GM18873 (cell line): ENCODE measurements around the gene RRAS2.
"Not testable (repeated sequence)": the region's sequence is repeated elsewhere in the genome, so short reads cannot be mapped to it uniquely, and the experiment has no call there.

Experiments used
- ATAC-seq: cut with Tn5 transposase; IDR thresholded peaks from one replicate; pipeline ENCODE4 v1.9.1; 2021; ENCODE audit warnings: mild to moderate bottlenecking, moderate library complexity, moderate number of reproducible peaks; ENCODE audit not compliant: unreplicated experiment, low FRiP score

RRAS2 gene

GRCh38 chr11:14264966-14265365 is 94.0 kb downstream of the RRAS2 start:
- ATAC-seq, result no peak

DNA sequence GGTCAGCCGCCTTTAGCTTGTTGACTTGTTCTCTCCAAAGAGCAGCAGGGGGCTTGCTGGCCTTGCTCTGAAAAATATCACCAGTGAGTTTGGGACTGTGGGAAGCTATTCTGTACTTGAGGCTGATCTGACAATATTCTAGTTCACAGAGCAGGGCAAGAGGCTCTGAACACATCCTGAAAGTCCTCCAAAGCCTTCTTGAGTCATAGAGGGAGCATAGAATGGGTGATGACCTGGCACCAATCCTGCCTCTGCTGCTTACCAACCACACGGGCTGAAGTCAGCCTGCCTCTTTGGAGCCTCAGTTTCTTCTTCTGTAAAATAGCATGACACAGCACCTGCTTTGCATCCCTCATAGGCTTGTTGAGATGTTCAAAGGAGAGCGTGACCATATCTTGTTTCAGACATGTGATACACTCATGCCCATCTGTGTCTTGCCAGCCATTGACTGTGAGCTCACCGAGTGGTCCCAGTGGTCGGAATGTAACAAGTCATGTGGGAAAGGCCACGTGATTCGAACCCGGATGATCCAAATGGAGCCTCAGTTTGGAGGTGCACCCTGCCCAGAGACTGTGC is 96.6 kb downstream of the RRAS2 start:
- no peak for ATAC-seq

GRCh38 chr11:14261066-14261465 is 97.9 kb downstream of the RRAS2 start:
- no peak for ATAC-seq

DNA sequence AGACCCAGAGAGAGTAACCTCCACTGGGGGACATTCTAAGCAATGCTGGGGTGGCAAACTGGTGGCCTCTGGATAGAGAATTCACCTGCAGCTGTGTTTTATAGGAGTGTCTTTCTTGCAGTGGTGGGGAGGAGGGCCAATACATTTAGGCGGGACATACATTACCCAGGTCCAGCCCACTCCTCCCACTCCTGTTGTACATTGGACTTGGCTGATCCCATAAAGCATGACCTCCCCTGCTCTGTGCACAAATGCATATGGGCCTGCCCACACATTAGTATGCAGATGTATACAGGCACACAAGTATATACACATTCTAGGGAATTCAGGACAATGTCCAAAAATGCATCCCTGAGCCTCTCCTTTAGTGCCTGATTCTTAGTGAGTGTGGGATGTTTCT is 99.1 kb downstream of the RRAS2 start:
- no peak for ATAC-seq

- ATAC-seq, result no peak
Measured at GRCh38 chr11:14259186-14259784, 99.7 kb downstream of the RRAS2 start.

DNA sequence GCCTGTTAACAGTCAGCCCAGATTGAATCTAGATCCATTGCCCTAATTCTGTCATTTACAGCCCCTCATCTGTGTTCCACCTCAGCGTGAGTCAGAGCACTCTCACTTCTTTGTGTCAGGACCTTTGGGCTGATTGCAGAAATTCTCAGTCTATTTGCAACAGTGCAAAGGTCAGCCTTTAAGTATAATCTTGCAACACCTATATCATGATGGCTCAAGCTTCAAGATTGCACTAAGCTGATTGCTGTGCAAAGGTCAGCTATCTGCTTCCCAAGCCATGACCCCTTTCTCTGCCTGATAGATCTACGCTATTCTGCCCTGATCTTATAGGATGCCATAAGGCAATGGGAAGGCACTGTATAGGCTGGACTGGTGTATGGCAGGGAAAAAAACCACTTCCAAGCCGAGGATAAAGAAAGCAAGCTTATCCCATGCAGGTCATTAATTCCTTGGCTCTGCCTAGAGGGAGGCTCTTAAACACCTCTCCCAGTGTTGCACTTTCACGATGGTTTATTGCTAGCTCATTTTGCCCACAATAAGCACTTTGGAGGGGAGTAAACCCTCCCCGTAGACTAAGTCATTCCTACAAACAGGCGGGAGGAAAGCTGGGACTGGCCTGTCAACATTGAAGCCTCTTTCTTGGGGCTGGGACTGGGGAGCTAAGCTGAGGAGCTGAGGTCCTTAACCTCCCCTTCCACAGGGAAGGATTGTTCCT is 100.6 kb downstream of the RRAS2 start:
- no peak for ATAC-seq

GRCh38 chr11:14255238-14255534 is 103.8 kb downstream of the RRAS2 start:
- no peak for ATAC-seq

DNA sequence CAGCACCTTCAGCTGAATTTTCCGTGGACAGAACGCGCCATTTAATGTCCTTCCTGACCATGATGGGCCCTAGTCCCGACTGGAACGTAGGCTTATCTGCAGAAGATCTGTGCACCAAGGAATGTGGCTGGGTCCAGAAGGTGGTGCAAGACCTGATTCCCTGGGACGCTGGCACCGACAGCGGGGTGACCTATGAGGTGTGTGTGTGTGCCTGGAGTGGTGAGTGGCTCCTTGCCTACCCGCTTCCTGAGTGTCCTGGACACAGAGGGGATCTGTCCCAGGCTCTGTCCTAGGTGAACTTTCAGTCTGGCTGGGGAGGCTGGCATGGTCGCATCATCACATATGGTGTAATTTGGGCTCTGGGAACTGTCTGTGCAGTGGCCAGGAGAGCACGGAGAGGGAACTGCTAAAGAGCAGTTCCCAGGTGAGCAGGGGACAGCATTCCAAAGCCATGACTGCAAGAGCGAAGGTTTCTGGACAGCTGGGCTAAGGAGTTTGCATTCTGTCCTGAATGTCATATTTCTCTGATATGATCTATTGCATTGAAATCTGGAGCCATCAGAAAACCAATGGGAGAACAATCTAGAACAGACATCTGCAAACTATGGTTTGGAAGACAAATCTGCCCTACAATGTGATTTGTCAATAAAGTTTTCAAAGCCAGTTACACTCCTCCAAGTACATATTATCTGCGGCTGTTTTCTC is 104.3 kb downstream of the RRAS2 start:
- no peak for ATAC-seq

DNA sequence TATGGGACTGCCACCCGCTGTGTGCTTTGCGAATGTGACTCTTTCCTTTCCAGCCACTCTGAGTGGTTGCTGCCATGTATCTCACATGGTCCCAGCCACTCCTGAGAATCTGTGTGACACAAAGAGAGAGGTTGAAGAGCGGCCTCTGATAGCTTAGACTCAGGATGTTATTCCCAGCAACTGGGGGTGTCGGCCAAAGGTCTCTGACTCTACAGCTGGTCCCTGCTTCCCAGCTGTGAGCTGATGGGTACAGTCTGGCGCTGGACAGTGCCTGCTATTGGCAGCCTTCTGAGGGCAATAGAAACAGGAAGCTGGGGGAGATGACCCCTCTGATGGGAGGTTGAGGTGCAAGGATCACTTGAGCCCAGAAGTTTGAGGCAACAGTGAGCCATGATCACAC is 105.1 kb downstream of the RRAS2 start:
- ATAC-seq, result no peak

GRCh38 chr11:14253421-14253820 is 105.6 kb downstream of the RRAS2 start:
- no peak for ATAC-seq

DNA sequence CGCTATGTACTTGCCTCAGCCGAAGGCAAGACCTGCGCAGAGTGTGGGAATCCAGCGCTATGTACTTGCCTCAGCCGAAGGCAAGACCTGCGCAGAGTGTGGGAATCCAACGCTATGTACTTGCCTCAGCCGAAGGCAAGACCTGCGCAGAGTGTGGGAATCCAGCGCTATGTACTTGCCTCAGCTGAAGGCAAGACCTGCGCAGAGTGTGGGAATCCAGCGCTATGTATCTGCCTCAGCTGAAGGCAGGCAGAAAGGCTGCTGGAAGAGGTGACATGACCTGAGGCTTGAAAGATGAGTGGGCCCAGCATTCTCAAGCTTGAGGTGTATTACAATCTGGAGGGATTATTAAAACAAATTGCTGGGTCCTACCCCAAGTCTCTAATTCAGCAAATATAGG is 106.5 kb downstream of the RRAS2 start:
- not testable (repeated sequence) for ATAC-seq

- ATAC-seq, result no peak
Measured at GRCh38 chr11:14251754-14252153, 107.2 kb downstream of the RRAS2 start.

- ATAC-seq, result no peak
Measured at GRCh38 chr11:14249121-14249963, 109.6 kb downstream of the RRAS2 start.

DNA sequence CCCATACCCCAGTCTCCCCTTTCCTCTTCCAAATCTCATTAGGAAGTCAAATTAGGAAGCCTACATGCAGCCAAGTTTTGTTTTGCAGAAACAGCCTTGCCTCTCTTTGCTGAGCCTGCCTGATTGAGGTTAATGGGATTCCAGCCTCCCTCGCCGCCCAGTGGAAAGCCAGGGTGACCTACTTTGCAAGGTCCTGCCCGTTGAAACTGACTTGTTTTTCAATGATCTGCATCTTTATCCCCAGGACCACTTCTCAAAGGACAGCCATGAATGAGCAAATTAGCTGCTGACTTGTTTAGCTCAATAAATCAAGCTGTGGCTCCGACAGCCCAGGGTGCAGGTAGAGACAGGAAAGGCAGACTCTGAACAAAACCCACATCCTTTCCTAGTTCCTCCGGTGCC is 110.4 kb downstream of the RRAS2 start:
- no peak for ATAC-seq

- no peak for ATAC-seq
Measured at GRCh38 chr11:14245444-14245843, 113.5 kb downstream of the RRAS2 start.

DNA sequence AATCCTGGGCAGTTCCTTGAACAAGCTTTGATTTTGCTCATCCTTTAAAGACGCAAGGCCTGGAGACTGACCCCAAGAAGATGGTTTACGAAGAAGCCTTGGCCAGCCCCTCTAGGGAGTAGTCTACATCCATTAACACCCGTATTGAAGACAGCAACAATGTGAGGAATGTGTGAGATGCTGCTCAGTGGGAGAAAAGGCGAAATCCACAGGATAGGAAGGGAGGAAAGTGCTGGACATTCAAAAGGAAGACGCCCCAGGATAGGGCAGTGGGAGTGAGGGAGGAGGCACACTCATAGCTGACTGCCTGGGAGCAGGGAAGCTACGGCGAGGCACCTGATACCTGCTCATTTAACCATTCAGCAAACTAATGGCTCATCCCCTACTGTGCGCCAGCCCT is 114.1 kb downstream of the RRAS2 start:
- ATAC-seq, result no peak

GRCh38 chr11:14242733-14243132 is 116.2 kb downstream of the RRAS2 start:
- ATAC-seq, result no peak

GRCh38 chr11:14242187-14242586 is 116.8 kb downstream of the RRAS2 start:
- ATAC-seq, result no peak

- no peak for ATAC-seq
Measured at GRCh38 chr11:14240951-14241350, 118.0 kb downstream of the RRAS2 start.

GRCh38 chr11:14240221-14240620 is 118.8 kb downstream of the RRAS2 start:
- ATAC-seq, result no peak
